Naive thymus-derived CD8-positive, alpha-beta T cell (primary cell): Measurements from ENCODE around the gene CCDC33. TPM values are rescaled to one million over a fixed set of nuclear protein-coding genes. Genes with fewer than 3 reads are reported as not detected.

ENCODE experiments used
- ATAC-seq, 2 donors: fragments of 150-1000 bp; cut with Tn5 transposase in 1 of 2; sonication (Bioruptor Pico), chemical (Tn5 transposase) in 1 of 2; 1 replicate in 1 of 2; 2 replicates in 1 of 2; pipeline ENCODE4 v1.10.0; 2021; ENCODE audit warnings: mild to moderate bottlenecking in 2 of 2, moderate library complexity in 2 of 2
- POLR2A ChIA-PET: fragments of 350-600 bp; sonication (Branson Sonifier 250); formaldehyde crosslinking; loops from one replicate; lab custom pipeline; 2021; ENCODE audit warnings: antibody characterized with exemption; lab: Charles Lee
- DNase-seq, 10 donors: peaks; one replicate each; pipeline versions ENCODE4 v3.0.0 to v3.0.0-alpha.2; 2020 to 2022
- H3K27ac Mint-ChIP-seq, 10 donors: one replicate each; pipeline ENCODE4 v1.8.0; 2020 to 2022; ENCODE audit warnings: mild to moderate bottlenecking in 10 of 10, mixed read lengths in 10 of 10, moderate library complexity in 4 of 10, inconsistent platforms in 1 of 10
- H3K27me3 Mint-ChIP-seq, 5 donors: one replicate each; pipeline ENCODE4 v1.8.0; 2021 to 2022; ENCODE audit warnings: mixed read lengths in 5 of 5
- H3K36me3 Mint-ChIP-seq, 3 donors: one replicate each; pipeline ENCODE4 v1.8.0; 2020 to 2022; ENCODE audit warnings: mixed read lengths in 3 of 3, mild to moderate bottlenecking in 2 of 3, inconsistent platforms in 1 of 3
- H3K4me1 Mint-ChIP-seq, 4 donors: one replicate each; pipeline ENCODE4 v1.8.0; 2021 to 2022; ENCODE audit warnings: mixed read lengths in 4 of 4
- H3K4me3 Mint-ChIP-seq, 10 donors: one replicate each; pipeline ENCODE4 v1.8.0; 2020 to 2022; ENCODE audit warnings: mild to moderate bottlenecking in 10 of 10, mixed read lengths in 10 of 10, moderate library complexity in 6 of 10, inconsistent platforms in 1 of 10
- H3K9me3 Mint-ChIP-seq, 9 donors: one replicate each; pipeline ENCODE4 v1.8.0; 2020 to 2022; ENCODE audit warnings: mixed read lengths in 9 of 9, mild to moderate bottlenecking in 3 of 9, inconsistent platforms in 1 of 9, moderate library complexity in 1 of 9
- polyA plus RNA-seq, 3 donors: library from polyadenylated mRNA; unstranded; fragments of 300-500 nt; fragmentation: Illumina TruSeq; gene quantifications; one replicate each; pipeline ENCODE4 v1.2.3, GENCODE V29; 2021
- total RNA-seq, 8 experiments: library from RNA in 2 of 8; stranded (reverse) in 2 of 8; gene quantifications; one replicate each; pipeline ENCODE4 v1.2.3 and lab custom pipeline; 2021 to 2026

CCDC33 gene
- total and polyA plus RNA-seq, 5 experiments from 2014 or later: not detected

- POLR2A ChIA-PET: interaction anchor here (0.6 to 2.9 kb wide), 11 partner anchors 11 to 413 kb away, joined by 3 to 11 read pairs (median 3); partner anchors contain the start of gene CLK3
- peak; percentile 96 for ATAC-seq
- Mint-ChIP-seq H3K4me3 (peak overlapping the region; percentile 69 to 91 (median 86)), H3K27me3 (peaks cover 0 to 8% (median 7%) of the 10 kb centered on the region in 5 donors), H3K36me3 (no peaks in the 10 kb centered on the region), H3K27ac (peak overlapping the region; percentile 34 to 86 (median 78)), H3K4me1 (peaks cover 6 to 25% (median 15%) of the 10 kb centered on the region in 4 donors), H3K9me3 (no peaks in the 10 kb centered on the region)
- DNase-seq: peak; percentile 86 to 97 (median 92)
Measured at GRCh38 chr15:74373731-74374647, 137.9 kb downstream of the CCDC33 start.

- Mint-ChIP-seq H3K4me1 (peaks cover 6 to 25% (median 15%) of the 10 kb centered on the region in 4 donors), H3K36me3 (no peaks in the 10 kb centered on the region), H3K9me3 (no peaks in the 10 kb centered on the region), H3K4me3 (peak overlapping the region; percentile 69 to 91 (median 86)), H3K27ac (peak overlapping the region in 8 of 10 donors; percentile 7 to 84 (median 67)), H3K27me3 (peaks cover 0 to 7% (median 5%) of the 10 kb centered on the region in 5 donors)
- DNase-seq (peak in 1 of 10 donors; percentile 47), ATAC-seq (peak in 1 of 2 donors; percentile 8)
- POLR2A ChIA-PET: interaction anchor here (0.6 to 2.9 kb wide), 10 partner anchors 11 to 413 kb away, joined by 3 to 11 read pairs (median 3); no protein-coding TSS in a partner anchor
Measured at GRCh38 chr15:74374648-74375302, 138.6 kb downstream of the CCDC33 start.

- Mint-ChIP-seq H3K36me3 (no peaks in the 10 kb centered on the region), H3K27ac (peak overlapping the region in 5 of 10 donors; percentile 7 to 78 (median 64)), H3K27me3 (peaks cover 0 to 4% (median 2%) of the 10 kb centered on the region in 5 donors), H3K9me3 (no peaks in the 10 kb centered on the region), H3K4me1 (peaks cover 6 to 25% (median 15%) of the 10 kb centered on the region in 4 donors), H3K4me3 (peak overlapping the region; percentile 52 to 89 (median 84))
- POLR2A ChIA-PET: interaction anchor here (1.2 to 2.9 kb wide), 6 partner anchors 10 to 412 kb away, joined by 3 to 11 read pairs (median 4); no protein-coding TSS in a partner anchor
- ATAC-seq (no peak), DNase-seq (peak; percentile 60 to 90 (median 76))
Measured at GRCh38 chr15:74375303-74375693, 139.2 kb downstream of the CCDC33 start.

- ATAC-seq (no peak), DNase-seq (no peak)
- peak overlapping the region in 2 of 10 donors; percentile 12 to 26 for H3K27ac Mint-ChIP-seq
- peaks cover 6 to 25% (median 15%) of the 10 kb centered on the region in 4 donors for H3K4me1 Mint-ChIP-seq
- POLR2A ChIA-PET: interaction anchor here (0.7 to 2.9 kb wide), 4 partner anchors 9 to 122 kb away, joined by 3 to 11 read pairs (median 4); no protein-coding TSS in a partner anchor
- no peak overlapping the region for H3K4me3 Mint-ChIP-seq
- H3K36me3 Mint-ChIP-seq: no peaks in the 10 kb centered on the region
- peaks cover 0 to 3% (median 0%) of the 10 kb centered on the region in 5 donors for H3K27me3 Mint-ChIP-seq
- H3K9me3 Mint-ChIP-seq: no peaks in the 10 kb centered on the region
Measured at GRCh38 chr15:74376226-74376625, 140.1 kb downstream of the CCDC33 start.

GRCh38 chr15:74376825-74377581 lies 140.9 kb downstream of the CCDC33 start:
- no peak overlapping the region for H3K4me3 Mint-ChIP-seq
- H3K4me1 Mint-ChIP-seq: peaks cover 6 to 25% (median 15%) of the 10 kb centered on the region in 4 donors
- H3K27ac Mint-ChIP-seq: peak overlapping the region in 1 of 10 donors; percentile 25
- DNase-seq (peak in 1 of 10 donors; percentile 51), ATAC-seq (no peak)
- no peaks in the 10 kb centered on the region for H3K36me3 Mint-ChIP-seq
- peaks cover 0 to under 1% (median 0%) of the 10 kb centered on the region in 5 donors for H3K27me3 Mint-ChIP-seq
- POLR2A ChIA-PET: interaction anchor here (0.7 kb wide), 1 partner anchor 121 kb away, joined by 3 read pairs; no protein-coding TSS in a partner anchor
- no peaks in the 10 kb centered on the region for H3K9me3 Mint-ChIP-seq

GRCh38 chr15:74377831-74378766 lies 142.0 kb downstream of the CCDC33 start:
- POLR2A ChIA-PET: interaction anchor here (0.6 kb wide), 1 partner anchor 57 kb away, joined by 4 read pairs; no protein-coding TSS in a partner anchor
- Mint-ChIP-seq H3K27me3 (no peaks in the 10 kb centered on the region), H3K4me3 (no peak overlapping the region), H3K36me3 (no peaks in the 10 kb centered on the region), H3K4me1 (peaks cover 9 to 34% (median 24%) of the 10 kb centered on the region in 4 donors), H3K27ac (peak overlapping the region in 1 of 10 donors; percentile 65), H3K9me3 (no peaks in the 10 kb centered on the region)
- DNase-seq (peak in 1 of 10 donors; percentile 19), ATAC-seq (no peak)

GRCh38 chr15:74378848-74379247 lies 142.7 kb downstream of the CCDC33 start:
- H3K36me3 Mint-ChIP-seq: no peaks in the 10 kb centered on the region
- ATAC-seq (no peak), DNase-seq (peak in 1 of 10 donors; percentile 49)
- no peaks in the 10 kb centered on the region for H3K27me3 Mint-ChIP-seq
- POLR2A ChIA-PET: no interaction called here
- no peak overlapping the region for H3K4me3 Mint-ChIP-seq
- H3K4me1 Mint-ChIP-seq: peaks cover 12 to 33% (median 27%) of the 10 kb centered on the region in 4 donors
- H3K27ac Mint-ChIP-seq: peak overlapping the region in 2 of 10 donors; percentile 43 to 65
- no peaks in the 10 kb centered on the region for H3K9me3 Mint-ChIP-seq

GRCh38 chr15:74380361-74381189 lies 144.4 kb downstream of the CCDC33 start:
- Mint-ChIP-seq H3K27ac (peak overlapping the region in 2 of 10 donors; percentile 22 to 74), H3K4me3 (no peak overlapping the region), H3K27me3 (no peaks in the 10 kb centered on the region), H3K9me3 (no peaks in the 10 kb centered on the region), H3K36me3 (no peaks in the 10 kb centered on the region), H3K4me1 (peaks cover 21 to 34% (median 32%) of the 10 kb centered on the region in 4 donors)
- POLR2A ChIA-PET: no interaction called here
- no peak for ATAC-seq
- peak in 1 of 10 donors; percentile 57 for DNase-seq

GRCh38 chr15:74381190-74381453 lies 145.0 kb downstream of the CCDC33 start:
- Mint-ChIP-seq H3K4me3 (no peak overlapping the region), H3K9me3 (no peaks in the 10 kb centered on the region), H3K27ac (peak overlapping the region in 1 of 10 donors; percentile 79), H3K36me3 (no peaks in the 10 kb centered on the region), H3K4me1 (peaks cover 22 to 37% (median 33%) of the 10 kb centered on the region in 4 donors), H3K27me3 (no peaks in the 10 kb centered on the region)
- ATAC-seq: no peak
- POLR2A ChIA-PET: interaction anchor here (1.8 to 6.2 kb wide), 2 partner anchors 21 to 58 kb away, joined by 14 to 46 read pairs; no protein-coding TSS in a partner anchor
- no peak for DNase-seq

GRCh38 chr15:74381481-74381880 lies 145.4 kb downstream of the CCDC33 start:
- Mint-ChIP-seq H3K9me3 (no peaks in the 10 kb centered on the region), H3K27me3 (no peaks in the 10 kb centered on the region), H3K4me3 (no peak overlapping the region), H3K4me1 (peaks cover 22 to 40% (median 34%) of the 10 kb centered on the region in 4 donors), H3K36me3 (no peaks in the 10 kb centered on the region), H3K27ac (no peak overlapping the region)
- ATAC-seq (no peak), DNase-seq (peak in 1 of 10 donors; percentile 38)
- POLR2A ChIA-PET: interaction anchor here (1.8 to 6.2 kb wide), 2 partner anchors 21 to 57 kb away, joined by 14 to 46 read pairs; no protein-coding TSS in a partner anchor
